Esophagus (tissue), 2 donors: ENCODE data around the gene DNAJA4. TPM values are rescaled to one million over a fixed set of nuclear protein-coding genes. Genes with fewer than 3 reads are reported as not detected.

Source experiments
- H3K27ac ChIP-seq, 2 donors: one replicate each; pipeline ENCODE4 v1.5.1; 2013; ENCODE audit warnings: low read depth in 2 of 2, mild to moderate bottlenecking in 2 of 2, inconsistent platforms in 1 of 2, low read length in 1 of 2, moderate library complexity in 1 of 2
- H3K27me3 ChIP-seq, 2 donors: one replicate each; pipeline ENCODE4 v1.6.1; 2013; ENCODE audit warnings: low read length in 2 of 2, control low read depth in 1 of 2, mild to moderate bottlenecking in 1 of 2; ENCODE audit not compliant: insufficient read depth in 2 of 2, control insufficient read depth in 1 of 2
- H3K36me3 ChIP-seq, 2 donors: one replicate each; pipeline ENCODE4 v1.6.1; 2013; ENCODE audit warnings: low read length in 1 of 2; ENCODE audit not compliant: control insufficient read depth in 2 of 2, insufficient read depth in 2 of 2
- H3K4me1 ChIP-seq, 2 donors: one replicate each; pipeline ENCODE4 v1.6.1; 2013; ENCODE audit warnings: low read length in 1 of 2; ENCODE audit not compliant: control insufficient read depth in 2 of 2, insufficient read depth in 2 of 2
- H3K4me3 ChIP-seq, 2 donors: one replicate each; pipeline ENCODE4 v1.5.1; 2013; ENCODE audit warnings: low read length in 2 of 2, mild to moderate bottlenecking in 2 of 2, low read depth in 1 of 2, moderate library complexity in 1 of 2
- H3K9me3 ChIP-seq, 2 donors: one replicate each; pipeline ENCODE4 v1.6.1; 2013; ENCODE audit warnings: mild to moderate bottlenecking in 2 of 2, low read depth in 1 of 2, low read length in 1 of 2, moderate library complexity in 1 of 2; ENCODE audit not compliant: control insufficient read depth in 2 of 2, insufficient read depth in 1 of 2
- WGBS, 2 donors: extraction: QIAGEN DNeasy Blood & Tissue Kit; methylation state at CpG; one replicate each; pipeline ENCODE4 v1.1.7; 2013; 5-methylcytosine and 5-hydroxymethylcytosine counted together
- polyA plus RNA-seq, 2 donors: library from polyadenylated mRNA; stranded (reverse); fragments of 200-250 nt; gene quantifications; one replicate each; pipeline ENCODE4 v1.2.3, GENCODE V29; 2013
- donor health status: healthy with polysubstance abuse.
- donor health status: Bipolar disorder and iron deficiency.

The DNAJA4 gene
- 10 to 100 TPM; 11.8 to 14.6 TPM for polyA plus RNA-seq

GRCh38 chr15:78264304-78265136, at the start of gene DNAJA4:
DNAJA4 (plus strand) TSS chr15:78264562; CDS start chr15:78264764, 202 bp downstream.
- Histone ChIP-seq H3K4me1 (peaks cover 2 to 14% of the 10 kb centered on the region in 2 donors), H3K4me3 (peak within 1 kb of the TSS; percentile 67 to 73), H3K36me3 (no peaks in the 10 kb centered on the region), H3K9me3 (no peaks in the 10 kb centered on the region), H3K27me3 (no peaks in the 10 kb centered on the region), H3K27ac (peak within 1 kb of the TSS; percentile 66 to 80)
- WGBS, 2 donors = 3 to 5% methylated on average over 93 to 107 of the region's 107 CpGs

GRCh38 chr15:78216276-78217104, 47.9 kb upstream of the DNAJA4 start:
- Histone ChIP-seq H3K9me3 (no peaks in the 10 kb centered on the region), H3K4me3 (no peak overlapping the region), H3K27me3 (no peaks in the 10 kb centered on the region), H3K36me3 (no peaks in the 10 kb centered on the region), H3K27ac (peak overlapping the region in 1 of 2 donors; percentile 61), H3K4me1 (peaks cover 17 to 30% of the 10 kb centered on the region in 2 donors)
- WGBS, 2 donors = 55 to 63% methylated on average over 7 of the region's 7 CpGs

- H3K27me3 ChIP-seq = no peaks in the 10 kb centered on the region
- 83 to 93% methylated on average over 1 of the region's 1 CpG for WGBS, 2 donors
- peaks cover 5 to 9% of the 10 kb centered on the region in 2 donors for H3K4me1 ChIP-seq
Observed at GRCh38 chr15:78220713-78221112, 43.6 kb upstream of the DNAJA4 start.

GRCh38 chr15:78222745-78223395, 41.5 kb upstream of the DNAJA4 start:
- Histone ChIP-seq H3K27me3 (no peaks in the 10 kb centered on the region), H3K27ac (no peak overlapping the region), H3K9me3 (no peaks in the 10 kb centered on the region), H3K4me1 (no peaks in the 10 kb centered on the region), H3K4me3 (no peak overlapping the region), H3K36me3 (no peaks in the 10 kb centered on the region)
- whole genome bisulfite sequencing, 2 donors = 91 to 93% methylated on average over 5 of the region's 5 CpGs

More at GRCh38 chr15:78220713-78221112, 43.6 kb upstream of the DNAJA4 start:
- no peaks in the 10 kb centered on the region for H3K9me3 ChIP-seq
- no peaks in the 10 kb centered on the region for H3K36me3 ChIP-seq
- H3K27ac ChIP-seq = no peak overlapping the region
- no peak overlapping the region for H3K4me3 ChIP-seq

GRCh38 chr15:78223396-78224022, 40.9 kb upstream of the DNAJA4 start:
- Histone ChIP-seq H3K9me3 (no peaks in the 10 kb centered on the region), H3K4me1 (no peaks in the 10 kb centered on the region), H3K4me3 (no peak overlapping the region), H3K36me3 (no peaks in the 10 kb centered on the region), H3K27ac (no peak overlapping the region), H3K27me3 (no peaks in the 10 kb centered on the region)
- WGBS, 2 donors = 60 to 61% methylated on average over 4 of the region's 4 CpGs

- WGBS, 2 donors = 72 to 75% methylated on average over 2 of the region's 2 CpGs
- no peaks in the 10 kb centered on the region for H3K27me3 ChIP-seq
- no peak overlapping the region for H3K27ac ChIP-seq
Observed at GRCh38 chr15:78224023-78224411, 40.3 kb upstream of the DNAJA4 start.

GRCh38 chr15:78225783-78226541, 38.4 kb upstream of the DNAJA4 start:
- H3K36me3 ChIP-seq = no peaks in the 10 kb centered on the region
- no peaks in the 10 kb centered on the region for H3K9me3 ChIP-seq
- H3K4me3 ChIP-seq = no peak overlapping the region
- no peak overlapping the region for H3K27ac ChIP-seq
- WGBS, 2 donors = 88 to 90% methylated on average over 3 of the region's 3 CpGs
- no peaks in the 10 kb centered on the region for H3K27me3 ChIP-seq
- H3K4me1 ChIP-seq = no peaks in the 10 kb centered on the region

More at GRCh38 chr15:78224023-78224411, 40.3 kb upstream of the DNAJA4 start:
- Histone ChIP-seq H3K9me3 (no peaks in the 10 kb centered on the region), H3K36me3 (no peaks in the 10 kb centered on the region), H3K4me3 (no peak overlapping the region), H3K4me1 (no peaks in the 10 kb centered on the region)

GRCh38 chr15:78228356-78228996, 35.9 kb upstream of the DNAJA4 start:
- Histone ChIP-seq H3K36me3 (no peaks in the 10 kb centered on the region), H3K27ac (no peak overlapping the region), H3K4me1 (no peaks in the 10 kb centered on the region), H3K9me3 (no peaks in the 10 kb centered on the region), H3K4me3 (no peak overlapping the region), H3K27me3 (no peaks in the 10 kb centered on the region)
- 87 to 88% methylated on average over 8 of the region's 8 CpGs for WGBS, 2 donors
